G401.6 (cell line): ENCODE results near the gene MAB21L3.

Source experiments
- FAIRE-seq: peaks from 2 replicates; lab custom pipeline; 2012; peaks lifted over from hg19 to GRCh38; lab: Jason Lieb, UNC

The MAB21L3 gene

DNA sequence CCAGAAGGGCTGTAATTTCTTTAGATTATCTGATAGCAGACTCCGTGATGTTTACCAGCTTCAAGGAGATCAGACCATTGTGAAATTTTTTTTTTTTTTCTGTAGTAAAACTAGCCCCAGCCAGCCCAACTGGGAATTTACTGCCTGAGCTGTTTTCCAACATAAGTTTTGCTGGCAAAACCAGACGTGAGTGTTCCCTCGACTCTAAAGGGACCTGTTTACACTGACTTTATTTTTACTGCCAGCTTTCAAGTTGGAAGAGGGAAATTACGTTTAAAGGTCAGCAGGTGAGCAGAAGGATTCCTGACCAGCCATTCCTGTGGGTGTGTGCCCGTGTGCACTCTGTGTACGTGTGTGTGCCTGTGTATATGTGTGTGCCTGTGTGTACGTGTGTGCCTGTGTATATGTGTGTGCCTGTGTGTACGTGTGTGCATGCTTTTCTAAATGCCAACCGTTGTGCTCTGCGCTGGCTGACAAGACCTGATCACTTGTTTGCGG, 374 bp downstream of the MAB21L3 start:
- FAIRE-seq, result no peak

GRCh38 chr1:116112388-116113140, 1.4 kb downstream of the MAB21L3 start:
- FAIRE-seq, result no peak

DNA sequence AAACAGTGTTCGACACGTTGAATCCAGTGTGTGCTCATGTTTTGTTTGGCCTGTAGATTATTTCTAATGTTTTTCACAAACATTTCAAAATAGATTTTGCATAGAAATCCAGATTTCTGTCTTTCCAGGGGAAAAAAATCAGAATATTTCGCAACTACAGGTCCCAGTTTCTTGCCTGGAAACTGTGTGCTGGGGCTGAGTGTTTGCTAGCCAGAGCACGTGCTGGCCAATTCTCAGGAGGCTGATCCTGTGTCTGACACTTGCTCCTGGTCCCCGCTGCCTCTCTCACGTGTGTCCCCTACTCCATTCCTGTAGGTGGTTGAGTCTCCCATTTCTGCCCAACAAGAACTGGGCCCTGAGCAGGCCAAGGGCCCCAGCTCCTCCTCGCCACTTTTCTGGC, 2.4 kb downstream of the MAB21L3 start:
- no peak for FAIRE-seq

DNA sequence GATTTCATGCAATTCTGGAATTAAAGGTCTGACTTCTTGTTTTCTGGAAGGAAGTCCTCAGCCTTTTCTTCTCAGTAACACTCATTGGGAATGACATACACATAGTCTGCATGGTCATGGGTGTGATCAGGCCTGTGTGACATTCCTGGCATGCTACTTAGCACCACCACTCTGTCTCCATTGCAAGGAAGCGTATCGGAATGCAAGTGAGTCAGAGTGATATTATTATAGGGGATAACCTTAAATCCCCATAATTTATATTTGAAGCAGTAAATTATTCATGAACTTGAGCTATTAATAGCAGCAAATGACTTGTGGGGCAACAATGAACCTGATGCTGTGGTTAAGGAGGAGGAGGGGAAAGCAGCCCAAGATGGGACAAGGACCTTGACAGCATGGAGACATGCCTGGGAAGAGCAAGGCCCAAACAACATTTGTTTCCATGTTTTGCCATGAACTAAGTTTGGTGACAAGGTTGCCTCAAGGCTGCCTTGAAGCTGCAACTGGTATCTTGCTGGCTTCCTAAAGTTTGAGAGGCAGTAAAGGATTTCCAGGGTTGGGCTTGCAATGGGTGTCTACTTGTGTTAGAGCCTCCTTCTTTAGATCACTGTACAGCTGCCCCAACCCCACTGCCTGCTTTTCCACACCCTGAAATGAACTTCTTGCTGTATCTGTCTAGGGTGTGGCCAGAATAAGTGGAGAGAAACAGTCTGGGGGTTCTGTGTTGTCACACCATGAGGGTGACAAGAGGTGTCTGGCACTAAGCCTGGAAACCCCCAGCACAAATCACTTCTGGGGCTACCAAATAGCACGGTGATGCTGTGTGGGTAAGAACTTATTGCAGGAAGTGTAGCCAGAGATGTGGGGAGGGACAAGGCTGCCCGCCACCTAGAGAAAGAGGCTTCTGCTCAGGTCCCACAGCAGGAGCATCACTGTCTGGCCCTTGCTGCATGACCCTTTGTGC, 4.6 kb downstream of the MAB21L3 start:
- FAIRE-seq, result no peak

DNA sequence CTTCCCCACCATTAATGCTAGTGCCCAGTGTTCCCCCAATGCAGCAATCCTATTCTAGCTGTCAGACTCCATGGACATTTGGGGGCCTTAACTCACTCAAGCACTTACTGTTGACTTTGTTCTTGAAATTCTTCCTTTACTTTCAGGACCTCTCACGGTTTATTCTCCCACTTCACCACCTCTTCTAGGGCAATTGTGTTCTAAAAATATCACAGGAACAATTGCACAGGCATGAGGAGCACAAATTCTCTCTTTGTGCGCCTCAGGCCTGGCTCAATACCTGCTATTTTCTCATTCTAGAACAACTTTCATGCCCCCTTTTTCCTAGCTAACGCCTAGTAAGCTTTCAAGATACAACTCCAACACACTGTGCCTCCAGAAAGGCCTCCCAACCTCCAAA, 7.3 kb downstream of the MAB21L3 start:
- no peak for FAIRE-seq

GRCh38 chr1:116119876-116120275, 8.7 kb downstream of the MAB21L3 start:
- FAIRE-seq, result no peak

DNA sequence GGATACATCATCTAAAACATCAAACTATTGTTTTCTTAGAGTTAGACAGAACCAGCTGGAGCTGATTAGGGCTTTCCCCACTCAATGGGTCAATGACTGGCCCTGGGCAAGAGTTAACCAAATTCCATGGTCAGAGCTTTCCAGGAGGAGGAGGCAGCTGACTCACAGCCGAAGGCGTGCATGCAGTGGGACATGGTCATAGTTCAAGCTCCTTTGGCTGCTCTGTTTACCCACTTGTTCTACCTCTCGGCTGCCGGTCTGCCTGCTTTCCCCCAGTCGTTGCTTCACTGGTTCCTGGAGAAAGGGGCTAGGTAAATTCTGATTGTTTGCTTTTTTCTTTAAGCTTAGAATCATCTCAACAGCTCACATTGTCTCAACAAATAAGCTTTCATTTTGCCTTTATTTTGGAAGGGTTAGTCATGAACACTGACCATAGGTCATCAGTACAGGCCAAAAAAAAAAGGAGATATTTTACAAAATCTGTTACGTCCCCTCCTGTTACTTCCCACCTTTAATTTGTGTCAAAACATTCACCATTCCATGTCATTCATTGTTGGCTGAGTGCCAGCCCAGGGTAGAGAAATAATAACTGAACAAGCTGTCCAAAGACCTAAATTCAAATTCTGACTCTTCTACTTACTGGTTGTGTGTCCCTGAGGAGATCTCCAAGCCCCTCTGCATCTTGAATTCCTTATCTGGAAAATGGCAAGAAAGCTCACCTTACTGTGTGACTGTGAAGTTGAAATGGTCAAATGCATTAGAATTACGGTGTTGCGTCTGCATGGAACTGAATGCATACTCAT, 12.0 kb downstream of the MAB21L3 start:
- FAIRE-seq, result no peak

GRCh38 chr1:116123837-116124533, 12.8 kb downstream of the MAB21L3 start:
- no peak for FAIRE-seq

- no peak for FAIRE-seq
These were observed 14.6 kb downstream of the MAB21L3 start for GRCh38 chr1:116125758-116126157.

DNA sequence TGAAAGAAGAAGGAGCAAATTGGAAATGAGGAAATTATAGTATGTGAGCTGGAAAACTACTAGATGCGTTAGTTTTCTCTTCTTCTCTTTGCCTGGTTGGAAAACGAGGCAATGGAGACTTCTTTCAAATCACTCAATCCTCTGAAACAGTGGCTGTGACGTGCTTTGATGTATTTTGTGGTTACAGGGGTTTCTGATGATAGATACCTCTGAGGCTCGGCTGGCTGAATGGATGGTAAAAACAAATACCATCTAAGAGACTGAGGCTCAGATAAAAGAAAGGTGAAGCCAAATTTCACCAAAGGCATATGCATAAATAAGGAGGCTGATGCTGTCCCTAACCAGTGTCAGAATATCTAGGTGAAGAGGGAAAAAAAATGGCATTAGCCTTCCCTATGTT, 15.1 kb downstream of the MAB21L3 start:
- FAIRE-seq, result no peak

- FAIRE-seq, result no peak
These were observed 16.1 kb downstream of the MAB21L3 start for GRCh38 chr1:116127123-116127847.

DNA sequence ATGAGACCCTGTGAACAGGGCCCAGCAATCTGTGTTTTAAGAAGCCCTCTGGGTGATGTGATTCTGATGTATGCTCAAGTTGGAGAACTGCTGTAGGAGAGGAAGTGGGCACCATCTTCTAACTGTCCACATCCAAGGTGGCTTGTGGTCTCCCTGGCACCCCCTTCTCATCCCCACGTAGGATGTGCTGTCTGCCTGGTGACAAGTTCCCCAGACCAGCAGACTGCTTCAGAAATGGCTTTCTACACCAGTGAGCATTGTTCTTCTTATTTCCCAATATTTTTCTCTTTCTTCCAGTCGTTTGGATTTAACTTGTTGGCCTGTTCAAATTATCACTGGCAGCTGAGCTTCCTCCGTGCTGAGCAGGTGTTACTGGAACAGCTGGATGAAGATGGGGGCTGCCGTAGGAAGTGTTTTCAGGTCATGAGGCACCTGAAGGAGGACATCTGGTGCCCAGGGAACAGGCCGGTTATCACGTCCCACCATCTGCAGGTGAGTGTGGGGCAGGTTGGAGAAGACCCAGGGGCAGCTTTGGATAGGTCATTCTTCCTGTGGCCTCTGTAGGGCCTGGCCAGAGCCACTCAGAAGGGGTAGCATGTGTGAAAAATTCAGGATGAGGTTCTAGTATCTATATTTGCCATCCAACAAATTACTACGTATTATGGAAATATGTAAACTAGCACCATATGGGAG, 16.8 kb downstream of the MAB21L3 start:
- no peak for FAIRE-seq

- FAIRE-seq, result no peak
These were observed 17.5 kb downstream of the MAB21L3 start for GRCh38 chr1:116128664-116129063.

GRCh38 chr1:116129537-116129936, 18.3 kb downstream of the MAB21L3 start:
- FAIRE-seq, result no peak

DNA sequence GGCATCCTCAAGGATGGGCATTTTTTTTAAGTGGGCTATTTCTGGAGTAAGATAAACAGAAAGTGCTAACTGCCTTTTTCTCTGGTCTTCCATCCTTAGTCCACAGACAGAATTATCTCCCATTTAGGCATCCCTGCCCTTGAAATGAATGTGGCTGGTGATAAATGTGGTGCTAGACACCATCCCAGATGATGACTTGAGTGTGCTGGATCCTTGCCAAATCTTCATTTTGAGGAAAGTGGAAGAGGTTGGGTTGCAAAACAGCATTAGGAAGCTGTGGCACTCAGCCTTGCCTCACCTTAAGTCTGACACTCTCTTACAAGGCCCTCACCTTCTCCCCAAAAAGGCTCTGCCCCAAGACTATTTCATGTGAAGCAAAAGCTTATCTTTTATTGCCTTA, 19.2 kb downstream of the MAB21L3 start:
- no peak for FAIRE-seq

GRCh38 chr1:116131170-116131569, 20.0 kb downstream of the MAB21L3 start:
- FAIRE-seq, result no peak

- no peak for FAIRE-seq
These were observed 20.8 kb downstream of the MAB21L3 start for GRCh38 chr1:116131866-116132605.

DNA sequence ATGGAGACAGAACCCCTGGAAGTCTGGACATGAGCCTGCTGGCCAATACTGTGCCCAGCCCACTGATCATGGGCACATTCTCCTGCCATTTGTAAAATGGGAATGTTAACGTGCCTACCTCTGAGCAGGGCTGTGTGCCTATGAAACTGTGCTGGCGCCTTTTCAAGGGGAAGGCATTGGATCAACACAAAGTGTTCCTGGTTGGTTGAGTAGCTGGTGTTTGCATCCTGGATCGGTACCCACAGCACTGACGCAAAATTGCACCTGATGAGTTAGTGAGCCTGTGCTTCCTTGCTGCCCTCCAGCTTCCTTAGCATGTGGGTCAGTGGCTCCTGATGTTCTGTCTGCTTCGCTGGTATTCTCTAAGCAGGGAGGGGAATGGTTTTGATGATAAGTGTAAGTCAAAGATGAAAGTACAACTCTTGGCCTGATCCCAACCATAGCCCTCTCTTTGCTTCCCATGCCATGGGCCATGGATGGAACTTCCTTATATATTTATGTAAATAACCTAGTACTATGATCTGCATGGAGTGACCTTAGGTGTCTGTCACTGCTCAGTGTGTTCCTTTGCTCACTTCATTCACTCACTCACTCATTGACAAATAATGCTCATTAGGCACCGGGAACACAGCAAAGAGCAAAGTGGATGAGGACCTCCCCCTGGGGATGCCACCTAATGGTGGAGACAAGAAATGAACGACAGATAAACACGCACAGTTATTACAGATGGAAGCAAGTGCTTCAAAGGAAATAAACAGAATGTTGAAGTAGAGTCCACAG, 22.7 kb downstream of the MAB21L3 start:
- no peak for FAIRE-seq

DNA sequence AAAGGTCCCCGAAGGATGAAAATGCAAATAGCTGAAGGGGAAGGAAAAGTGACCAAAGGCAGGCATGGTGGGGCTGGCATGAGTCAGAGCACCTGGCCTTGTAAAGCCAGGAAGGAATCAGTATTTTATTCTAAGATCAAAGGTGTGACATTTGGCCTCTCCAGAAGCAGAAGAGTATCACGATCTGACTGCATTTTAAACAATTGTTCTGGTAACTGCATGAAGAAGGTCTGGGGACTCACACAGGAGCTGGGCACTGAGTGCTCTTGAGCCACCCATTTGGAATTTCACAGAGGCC, 23.2 kb downstream of the MAB21L3 start:
- no peak for FAIRE-seq
